HG03280 (cell line): ENCODE measurements around the gene CTTNBP2NL.

Experiments used
- ATAC-seq: cut with Tn5 transposase; IDR thresholded peaks from one replicate; pipeline ENCODE4 v1.9.1; 2021; ENCODE audit warnings: mild to moderate bottlenecking, moderate library complexity; ENCODE audit not compliant: unreplicated experiment

The CTTNBP2NL gene, protein sequence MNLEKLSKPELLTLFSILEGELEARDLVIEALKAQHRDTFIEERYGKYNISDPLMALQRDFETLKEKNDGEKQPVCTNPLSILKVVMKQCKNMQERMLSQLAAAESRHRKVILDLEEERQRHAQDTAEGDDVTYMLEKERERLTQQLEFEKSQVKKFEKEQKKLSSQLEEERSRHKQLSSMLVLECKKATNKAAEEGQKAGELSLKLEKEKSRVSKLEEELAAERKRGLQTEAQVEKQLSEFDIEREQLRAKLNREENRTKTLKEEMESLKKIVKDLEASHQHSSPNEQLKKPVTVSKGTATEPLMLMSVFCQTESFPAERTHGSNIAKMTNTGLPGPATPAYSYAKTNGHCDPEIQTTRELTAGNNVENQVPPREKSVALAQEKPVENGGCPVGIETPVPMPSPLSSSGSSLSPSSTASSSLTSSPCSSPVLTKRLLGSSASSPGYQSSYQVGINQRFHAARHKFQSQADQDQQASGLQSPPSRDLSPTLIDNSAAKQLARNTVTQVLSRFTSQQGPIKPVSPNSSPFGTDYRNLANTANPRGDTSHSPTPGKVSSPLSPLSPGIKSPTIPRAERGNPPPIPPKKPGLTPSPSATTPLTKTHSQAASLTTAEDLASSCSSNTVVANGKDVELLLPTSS

DNA sequence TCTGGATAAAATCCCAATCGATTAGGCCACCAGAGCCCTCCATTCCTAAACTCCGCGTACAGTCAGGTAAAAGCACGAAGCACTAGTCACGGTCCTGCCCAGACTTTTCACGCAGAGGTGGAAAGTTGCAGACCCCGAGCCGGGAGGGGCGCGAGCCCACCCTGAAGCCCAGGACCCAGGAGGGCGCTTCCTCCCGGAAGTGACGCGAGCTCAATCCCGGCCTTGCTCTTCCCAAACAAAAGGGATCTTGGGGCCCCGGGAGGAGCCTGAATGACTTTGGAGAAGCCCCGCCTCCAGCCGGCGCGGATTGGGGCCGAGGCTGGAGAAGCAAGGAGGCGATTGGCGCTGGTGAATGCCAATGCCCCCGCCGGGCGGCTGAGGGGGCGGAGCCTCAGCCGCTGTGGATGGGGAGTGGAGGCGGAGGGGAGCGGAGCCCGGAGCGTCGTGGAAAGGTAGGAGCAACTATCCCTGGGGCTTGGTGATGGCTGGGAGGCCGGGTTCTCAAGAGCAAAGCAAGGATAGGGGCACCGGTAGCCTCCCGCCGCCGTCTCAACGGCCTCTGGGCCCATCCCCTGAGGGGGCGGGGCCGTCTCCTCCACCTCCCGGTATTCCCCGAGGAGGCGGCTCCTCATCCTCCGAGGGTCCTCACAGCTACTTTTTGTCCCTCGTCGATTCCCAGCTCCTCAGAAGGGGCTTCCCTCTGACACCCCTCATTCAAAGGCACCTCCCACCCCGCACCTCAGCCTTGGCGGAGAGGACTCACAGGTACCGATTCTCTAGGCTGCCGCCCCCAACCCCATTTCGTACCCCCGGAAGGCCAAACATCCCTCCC lies at the start of gene CTTNBP2NL:
CTTNBP2NL (plus strand) TSS at position 394 of the 832 bp plus-strand sequence. CDS start 19,952 bp downstream, outside the sequence.
- ATAC-seq: peak; percentile 96

DNA sequence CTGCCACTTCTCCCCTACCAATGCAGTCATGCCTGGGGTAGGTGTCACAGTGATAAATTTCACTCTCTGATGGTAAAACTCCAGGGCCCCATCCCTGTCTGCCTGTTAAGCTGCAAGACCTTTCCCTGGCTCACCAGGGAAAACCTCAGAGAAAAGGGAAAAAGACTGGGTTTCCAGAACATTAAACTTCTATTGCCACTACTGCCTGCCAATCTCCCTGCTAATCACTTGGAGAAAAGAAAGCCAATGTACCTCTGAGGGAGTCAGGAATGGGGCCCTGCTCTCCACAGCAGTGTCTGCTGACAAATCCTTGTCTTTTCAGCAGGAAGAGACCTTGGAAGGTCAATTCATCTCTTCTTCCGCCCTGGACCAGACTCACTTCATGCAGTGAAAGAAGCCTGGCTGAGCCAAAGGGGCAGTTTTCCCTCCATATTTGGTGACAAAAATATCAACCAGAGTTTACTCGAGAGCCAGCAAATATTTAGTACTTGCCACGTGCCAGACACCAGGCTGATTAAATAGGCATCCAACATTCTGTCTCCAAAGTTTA lies 49.1 kb upstream of the CTTNBP2NL start:
- ATAC-seq: no peak

DNA sequence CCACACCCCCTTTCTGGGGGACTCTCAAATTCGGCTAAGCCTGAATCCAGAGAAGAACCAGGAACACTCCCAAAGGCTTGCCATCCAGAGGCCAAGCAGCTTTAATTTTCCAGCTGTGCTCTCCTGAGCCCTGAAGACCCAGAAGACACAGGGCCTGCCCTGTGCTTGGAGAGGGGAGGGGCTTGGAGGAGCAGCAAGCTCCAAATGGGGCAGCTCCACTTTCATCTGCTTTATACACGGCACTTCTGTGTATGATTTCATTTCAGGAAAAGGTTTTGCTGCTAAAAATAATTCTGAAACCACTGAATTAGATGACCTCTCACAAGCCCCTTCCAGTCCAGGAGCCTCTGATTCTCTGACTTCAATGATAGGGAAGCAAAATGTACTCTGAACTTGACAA lies 39.2 kb upstream of the CTTNBP2NL start:
- no peak for ATAC-seq

- ATAC-seq: no peak
Measured at GRCh38 chr1:112357467-112357866, 38.5 kb upstream of the CTTNBP2NL start.

- no peak for ATAC-seq
Measured at GRCh38 chr1:112358061-112358770, 37.8 kb upstream of the CTTNBP2NL start.

DNA sequence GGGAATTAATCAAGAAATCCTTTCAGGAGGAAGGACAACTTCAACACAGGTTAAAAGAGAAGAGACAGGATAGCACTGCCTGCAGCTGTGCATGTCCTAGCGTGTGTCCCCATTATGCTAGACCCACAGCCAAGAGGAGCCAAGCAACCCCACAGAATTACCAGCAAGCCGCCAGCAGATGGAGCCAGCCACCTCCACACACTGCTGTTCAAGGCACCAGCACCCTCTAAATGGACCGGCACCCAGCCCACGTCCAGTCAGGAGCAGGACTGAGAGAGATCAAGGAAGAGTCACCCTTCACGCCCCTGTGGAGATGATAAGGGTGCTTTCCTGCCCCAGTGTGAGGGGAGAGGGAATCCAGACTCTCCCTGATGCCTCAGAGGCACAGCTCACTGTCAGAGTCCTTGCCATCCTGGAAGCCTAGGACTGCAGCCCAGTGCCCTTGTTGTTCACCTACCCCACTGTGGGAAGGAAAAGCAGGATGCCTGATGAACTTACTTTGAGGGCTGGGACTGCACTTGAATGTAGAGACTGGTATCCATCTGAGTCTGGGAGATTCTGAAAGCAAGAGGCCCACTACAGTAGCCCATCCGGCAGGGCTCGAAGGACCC lies 37.1 kb upstream of the CTTNBP2NL start:
- peak; percentile 52 for ATAC-seq

DNA sequence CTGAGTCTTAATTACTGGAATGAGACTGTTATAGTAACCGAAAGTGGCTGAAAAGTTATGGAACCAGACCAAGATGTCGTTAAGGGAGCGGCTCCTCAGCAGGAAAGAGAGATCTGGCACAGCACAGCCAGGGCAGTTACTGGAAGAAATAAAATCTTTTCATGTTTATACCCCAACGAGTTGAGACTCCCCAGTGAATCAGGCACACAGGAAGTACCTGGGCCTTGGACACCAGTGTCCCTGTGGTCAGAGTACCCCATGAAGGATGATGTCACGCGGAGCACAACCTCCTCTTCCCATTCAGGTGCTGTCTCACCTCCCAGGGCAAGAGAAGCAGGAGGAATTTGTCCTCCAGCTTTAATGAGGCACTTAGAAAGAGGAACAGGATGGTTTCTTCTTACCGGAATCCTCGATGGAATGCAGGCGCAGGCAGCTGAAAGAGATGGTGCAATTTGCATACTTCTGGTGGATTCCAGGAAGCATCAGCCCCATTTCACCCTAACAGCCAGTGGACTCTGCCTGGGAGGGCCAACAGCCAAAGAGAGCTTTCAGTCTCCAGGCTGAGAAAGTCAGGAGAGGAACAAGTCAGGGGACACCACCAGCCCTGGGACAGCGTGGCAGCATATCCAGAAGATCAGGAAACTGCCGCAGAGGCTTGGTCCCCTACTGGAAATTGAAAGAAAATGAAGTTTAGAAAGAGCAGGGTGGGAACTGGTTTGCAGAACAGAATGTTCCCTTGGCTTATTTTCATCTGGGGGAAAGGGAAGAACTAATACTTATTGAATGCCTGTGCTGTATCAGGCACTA lies 35.9 kb upstream of the CTTNBP2NL start:
- ATAC-seq: no peak

DNA sequence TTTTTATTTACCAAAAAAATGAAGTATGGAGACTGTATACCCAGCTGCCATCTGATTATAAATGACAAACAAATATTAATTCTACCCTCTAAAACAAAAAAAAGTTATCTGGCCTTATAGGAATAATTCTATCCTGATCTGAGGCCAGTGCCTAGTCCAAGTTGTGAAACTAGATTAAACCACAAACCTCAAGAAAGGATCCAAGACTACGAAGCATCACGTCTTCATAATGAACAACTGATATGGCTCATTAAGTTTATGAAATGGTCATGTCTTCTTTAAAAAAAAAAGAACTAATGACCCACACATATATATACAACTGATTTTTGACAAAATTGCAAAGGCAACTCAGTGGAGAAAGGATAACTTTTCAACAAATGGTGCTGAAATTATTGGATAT lies 32.4 kb upstream of the CTTNBP2NL start:
- ATAC-seq: no peak

DNA sequence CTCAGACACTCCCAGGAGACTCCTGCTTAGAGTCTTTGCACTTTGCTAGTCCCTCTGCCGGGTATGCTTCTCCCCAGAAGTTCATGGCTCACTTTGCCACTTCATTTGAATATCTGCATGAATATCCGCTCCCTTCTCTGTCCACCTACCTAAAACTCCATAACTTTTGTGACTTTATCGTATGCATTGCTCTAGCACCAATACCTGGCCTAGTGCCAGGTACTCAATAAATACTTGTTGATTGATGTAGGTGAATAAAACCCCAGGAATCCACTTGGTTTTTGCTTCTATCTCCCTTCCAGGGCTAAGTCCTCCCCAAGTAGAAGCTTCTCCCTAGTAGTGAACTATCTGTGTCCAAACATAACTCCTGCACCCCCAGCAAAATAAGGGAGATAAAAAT lies 27.8 kb upstream of the CTTNBP2NL start:
- no peak for ATAC-seq

DNA sequence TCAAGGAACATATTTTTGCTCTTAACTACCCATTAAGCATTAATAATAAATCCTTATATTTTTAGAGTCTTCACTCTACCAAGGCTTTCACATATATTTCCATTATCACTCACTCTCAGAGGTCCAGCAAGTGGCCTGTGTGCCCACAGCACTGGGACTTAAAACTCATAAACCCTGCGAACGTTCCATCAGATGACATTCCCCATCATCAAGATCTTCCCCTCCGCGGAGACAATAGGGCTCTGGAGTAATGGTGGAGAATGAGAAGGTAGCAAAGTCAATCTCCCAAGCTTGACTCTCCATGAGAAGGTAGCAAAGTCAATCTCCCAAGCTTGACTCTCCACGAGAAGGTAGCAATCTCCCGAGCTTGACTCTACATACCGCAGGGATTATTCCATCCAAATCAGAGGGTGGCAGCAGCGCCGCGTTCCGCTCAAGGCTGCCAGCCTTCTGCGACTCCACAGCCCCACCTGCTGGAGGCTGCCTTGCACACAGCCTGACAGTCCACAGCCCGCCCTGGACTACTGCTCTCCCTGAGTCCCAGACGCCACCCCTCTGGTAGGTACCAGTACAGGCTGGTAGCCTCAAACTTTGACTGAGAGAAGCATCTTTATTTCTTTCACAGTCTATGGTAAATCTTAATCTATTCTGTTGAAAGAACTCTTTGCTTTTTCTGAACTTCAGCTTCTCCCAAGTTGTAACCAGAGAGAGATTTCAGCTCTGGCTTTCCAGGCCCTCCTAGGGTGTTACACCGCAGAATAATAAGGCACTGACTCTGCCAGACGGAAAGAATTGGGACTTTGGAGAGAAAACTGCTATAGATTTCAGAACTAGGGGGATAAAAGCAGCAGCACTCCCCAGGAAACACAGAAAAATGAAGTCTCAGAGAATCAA lies 26.4 kb upstream of the CTTNBP2NL start:
- ATAC-seq: peak; percentile 89

GRCh38 chr1:112370996-112371395 lies 25.0 kb upstream of the CTTNBP2NL start:
- no peak for ATAC-seq

- ATAC-seq: no peak
Measured at GRCh38 chr1:112371775-112372174, 24.2 kb upstream of the CTTNBP2NL start.

DNA sequence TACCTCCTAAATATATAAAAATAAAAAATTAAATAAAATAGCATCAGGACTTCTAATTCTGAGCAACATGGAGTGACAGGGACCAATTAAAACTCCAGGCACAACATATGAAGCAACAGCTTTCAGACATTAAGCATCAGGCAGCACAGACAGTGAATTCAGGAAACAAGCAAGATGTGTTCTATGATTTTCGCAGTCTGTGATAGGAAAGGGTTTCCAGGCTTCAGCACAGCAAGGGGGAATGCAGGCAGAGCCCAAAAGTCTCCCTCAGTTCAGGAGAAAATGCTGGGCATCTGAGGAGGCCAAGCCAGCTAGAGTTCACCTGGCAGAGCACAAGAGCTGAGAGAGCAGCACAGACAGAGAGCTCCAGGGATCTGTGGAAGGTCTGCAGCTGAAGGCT lies 22.2 kb upstream of the CTTNBP2NL start:
- ATAC-seq: no peak

- no peak for ATAC-seq
Measured at GRCh38 chr1:112375701-112376100, 20.3 kb upstream of the CTTNBP2NL start.

- ATAC-seq: no peak
Measured at GRCh38 chr1:112380356-112380755, 15.7 kb upstream of the CTTNBP2NL start.

GRCh38 chr1:112381324-112382076 lies 14.5 kb upstream of the CTTNBP2NL start:
- no peak for ATAC-seq

DNA sequence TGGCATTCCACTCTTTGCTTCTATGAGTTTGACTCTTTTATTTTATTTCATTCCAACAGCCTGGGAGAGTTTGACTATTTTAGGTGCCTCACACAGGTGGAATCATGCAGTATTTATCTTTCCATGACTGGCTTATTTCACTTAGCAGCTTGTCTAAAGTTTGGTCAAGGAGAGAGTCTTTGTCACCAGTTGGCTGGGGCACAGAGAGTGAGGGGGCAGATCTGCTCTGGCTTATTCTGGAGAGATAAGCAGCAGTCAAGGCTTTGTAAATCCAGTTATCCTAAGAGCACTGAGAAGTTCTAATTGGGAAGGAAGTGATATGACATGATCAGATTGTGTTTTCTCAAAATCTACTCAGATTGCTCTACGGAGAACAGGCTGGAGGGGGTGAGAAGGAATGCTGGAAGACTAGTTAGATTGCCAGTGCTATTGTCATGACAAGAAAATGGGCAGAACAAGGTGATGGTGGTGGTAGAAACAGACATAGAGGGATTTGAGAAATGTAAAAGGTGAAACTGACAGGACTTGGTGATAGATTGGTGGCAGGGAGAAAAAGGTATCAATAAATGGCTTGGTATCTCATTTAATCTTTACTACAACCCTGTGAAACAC lies 12.1 kb upstream of the CTTNBP2NL start:
- no peak for ATAC-seq
